ENCODE results near the gene SLC6A11.

The SLC6A11 gene

GRCh38 chr3:10945683-10946287, 129.8 kb downstream of the SLC6A11 start:
- peak; percentile 70 for TF ChIP-seq CTCF (IDR thresholded peaks at IDR 0.05; ENCODE audit: low read depth, low read length)
- H3K4me1 ChIP-seq: no peaks in the 10 kb centered on the region
- H3K36me3 ChIP-seq: no peaks in the 10 kb centered on the region
- H3K27me3 ChIP-seq: no peaks in the 10 kb centered on the region
- H3K9me3 ChIP-seq: no peaks in the 10 kb centered on the region
- peak; percentile 69 for DNase-seq
- H3K4me3 ChIP-seq (ENCODE audit: low read depth, low read length): no peak overlapping the region

GRCh38 chr3:10946526-10946925, 130.5 kb downstream of the SLC6A11 start:
- TF ChIP-seq CTCF (IDR thresholded peaks at IDR 0.05; ENCODE audit: low read depth, low read length): no peak
- Histone ChIP-seq H3K36me3 (no peaks in the 10 kb centered on the region), H3K27me3 (no peaks in the 10 kb centered on the region), H3K4me3 (ENCODE audit: low read depth, low read length) (no peak overlapping the region), H3K9me3 (no peaks in the 10 kb centered on the region), H3K4me1 (no peaks in the 10 kb centered on the region)
- no peak for DNase-seq

- DNase-seq: no peak
- Histone ChIP-seq H3K27me3 (no peaks in the 10 kb centered on the region), H3K4me3 (ENCODE audit: low read depth, low read length) (no peak overlapping the region), H3K4me1 (no peaks in the 10 kb centered on the region), H3K9me3 (no peaks in the 10 kb centered on the region), H3K36me3 (no peaks in the 10 kb centered on the region)
- TF ChIP-seq CTCF (IDR thresholded peaks at IDR 0.05; ENCODE audit: low read depth, low read length): no peak
Observed at GRCh38 chr3:10948326-10948725, 132.3 kb downstream of the SLC6A11 start.

GRCh38 chr3:10949197-10949596, 133.2 kb downstream of the SLC6A11 start:
- no peak for TF ChIP-seq CTCF (IDR thresholded peaks at IDR 0.05; ENCODE audit: low read depth, low read length)
- Histone ChIP-seq H3K9me3 (no peaks in the 10 kb centered on the region), H3K27me3 (no peaks in the 10 kb centered on the region)

GRCh38 chr3:10950476-10951294, 134.7 kb downstream of the SLC6A11 start:
- Histone ChIP-seq H3K27me3 (no peaks in the 10 kb centered on the region), H3K9me3 (no peaks in the 10 kb centered on the region), H3K4me1 (no peaks in the 10 kb centered on the region), H3K4me3 (ENCODE audit: low read depth, low read length) (no peak overlapping the region), H3K36me3 (no peaks in the 10 kb centered on the region)
- DNase-seq: no peak
- peak; percentile 50 for TF ChIP-seq CTCF (IDR thresholded peaks at IDR 0.05; ENCODE audit: low read depth, low read length)

More at GRCh38 chr3:10949197-10949596, 133.2 kb downstream of the SLC6A11 start:
- H3K4me3 ChIP-seq (ENCODE audit: low read depth, low read length): no peak overlapping the region
- no peaks in the 10 kb centered on the region for H3K4me1 ChIP-seq
- H3K36me3 ChIP-seq: no peaks in the 10 kb centered on the region
- no peak for DNase-seq

Data from BE2C (cell line).